GM21825 (cell line): ENCODE measurements around the gene MCM8.

ENCODE experiments used
- ATAC-seq: cut with Tn5 transposase; IDR thresholded peaks from one replicate; pipeline ENCODE4 v1.9.1; 2021; ENCODE audit warnings: mild to moderate bottlenecking, moderate library complexity; ENCODE audit not compliant: unreplicated experiment

Gene MCM8

GRCh38 chr20:5950271-5951031 lies at the start of gene MCM8, which contains the start of gene TRMT6:
TSS of gene MCM8 (plus strand) at chr20:5950652. CDS start at chr20:5952016, 1,364 bp downstream.
TSS of gene TRMT6 (minus strand) at chr20:5950533. CDS start at chr20:5950405, 128 bp downstream.
- ATAC-seq = peak; percentile 95

GRCh38 chr20:5900908-5901307 lies 49.5 kb upstream of the MCM8 start:
- no peak for ATAC-seq

- ATAC-seq = no peak
Observed at GRCh38 chr20:5908981-5909380, 41.5 kb upstream of the MCM8 start.

- ATAC-seq = no peak
Observed at GRCh38 chr20:5910186-5910585, 40.3 kb upstream of the MCM8 start.

- no peak for ATAC-seq
Observed at GRCh38 chr20:5913166-5913565, 37.3 kb upstream of the MCM8 start.

GRCh38 chr20:5914859-5915258 lies 35.6 kb upstream of the MCM8 start:
- ATAC-seq = no peak

GRCh38 chr20:5918856-5919625 lies 31.4 kb upstream of the MCM8 start:
- ATAC-seq = no peak

- no peak for ATAC-seq
Observed at GRCh38 chr20:5919626-5920544, 30.6 kb upstream of the MCM8 start.

- ATAC-seq = no peak
Observed at GRCh38 chr20:5920581-5920980, 29.9 kb upstream of the MCM8 start.

GRCh38 chr20:5923493-5923892 lies 27.0 kb upstream of the MCM8 start:
- no peak for ATAC-seq

GRCh38 chr20:5925551-5925950 lies 24.9 kb upstream of the MCM8 start:
- ATAC-seq = no peak

GRCh38 chr20:5927749-5928462 lies 22.5 kb upstream of the MCM8 start:
- no peak for ATAC-seq

- ATAC-seq = no peak
Observed at GRCh38 chr20:5928836-5929715, 21.4 kb upstream of the MCM8 start.

GRCh38 chr20:5931411-5931810 lies 19.0 kb upstream of the MCM8 start:
- ATAC-seq = no peak

GRCh38 chr20:5932796-5933195 lies 17.7 kb upstream of the MCM8 start:
- ATAC-seq = no peak

- ATAC-seq = peak; percentile 81
Observed at GRCh38 chr20:5933802-5934436, 16.5 kb upstream of the MCM8 start.

- no peak for ATAC-seq
Observed at GRCh38 chr20:5935384-5935783, 15.1 kb upstream of the MCM8 start.

- no peak for ATAC-seq
Observed at GRCh38 chr20:5936238-5936637, 14.2 kb upstream of the MCM8 start.

GRCh38 chr20:5938456-5939029 lies 11.9 kb upstream of the MCM8 start:
- no peak for ATAC-seq
